ENCODE results near the gene ADCYAP1R1. TPM values are rescaled to one million over a fixed set of nuclear protein-coding genes. Genes with fewer than 3 reads are reported as not detected.

Gene ADCYAP1R1
- total RNA-seq, 2 donors from 2014 or later: 0.31 to 1.5 TPM

GRCh38 chr7:31029251-31030042, 22.7 kb upstream of the ADCYAP1R1 start:
- ATAC-seq: no peak
- intact Hi-C loops (cut with DNase I, micrococcal nuclease): no loop called here
- no peak for DNase-seq

DNA sequence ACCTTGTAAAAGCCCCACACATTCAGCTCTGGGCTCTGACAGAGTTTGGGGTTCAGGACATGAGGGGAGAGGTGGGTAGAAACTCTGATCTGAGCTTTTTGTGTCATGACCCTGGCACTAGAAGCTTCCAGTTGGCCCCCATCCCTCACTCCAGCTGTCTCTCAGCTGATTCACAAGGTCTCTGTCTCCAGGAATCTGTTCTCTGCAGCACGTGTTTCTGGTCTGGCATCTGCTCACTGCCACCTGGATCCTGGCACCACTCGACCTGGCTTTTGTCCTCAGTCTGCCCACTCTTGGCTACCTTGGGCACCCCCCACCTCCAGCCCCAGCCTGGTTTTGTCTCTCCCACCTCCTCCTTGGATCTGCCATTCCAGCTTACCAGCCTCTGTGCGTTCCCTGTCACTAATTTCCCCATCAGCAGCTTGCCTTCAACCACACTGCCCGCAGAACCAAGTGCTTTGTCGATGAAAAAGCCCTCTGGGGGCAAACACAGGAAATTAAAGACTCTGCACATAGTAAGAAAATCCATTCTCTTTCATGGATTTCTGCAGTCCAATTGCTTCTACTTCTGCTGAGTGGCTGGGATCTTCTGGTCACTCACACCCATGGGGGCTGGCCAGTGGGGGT, 18.3 kb upstream of the ADCYAP1R1 start:
- intact Hi-C loops (cut with DNase I, micrococcal nuclease): no loop called here
- ATAC-seq (no peak), DNase-seq (no peak)

DNA sequence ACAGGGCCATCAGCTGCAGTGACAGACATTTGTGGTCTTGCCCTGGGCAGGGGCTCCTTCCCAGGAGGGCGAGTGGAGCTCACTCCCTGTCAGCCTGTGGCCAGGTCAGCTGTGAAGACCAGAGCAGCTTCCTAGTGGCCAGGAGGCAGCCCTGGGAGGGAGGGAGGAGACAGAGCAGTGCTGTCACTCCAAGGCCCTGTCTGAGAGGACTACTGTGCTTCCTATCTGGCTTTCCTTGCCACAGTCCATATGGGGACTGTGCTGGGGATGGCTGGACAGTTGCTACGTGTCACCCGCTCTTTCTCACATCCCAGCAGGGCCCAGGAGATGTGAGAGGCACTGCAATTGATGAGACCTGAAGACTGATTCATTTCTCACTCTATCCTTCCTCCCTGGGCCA, 15.2 kb upstream of the ADCYAP1R1 start:
- intact Hi-C loops (cut with DNase I, micrococcal nuclease): no loop called here
- ATAC-seq: no peak
- no peak for DNase-seq

- intact Hi-C loops (cut with DNase I, micrococcal nuclease): no loop called here
- ATAC-seq (no peak), DNase-seq (no peak)
Measured at GRCh38 chr7:31043051-31043471, 9.0 kb upstream of the ADCYAP1R1 start.

- ATAC-seq: no peak
- DNase-seq: no peak
- intact Hi-C loops (cut with DNase I, micrococcal nuclease): no loop called here
Measured at GRCh38 chr7:31044529-31044928, 7.6 kb upstream of the ADCYAP1R1 start.

DNA sequence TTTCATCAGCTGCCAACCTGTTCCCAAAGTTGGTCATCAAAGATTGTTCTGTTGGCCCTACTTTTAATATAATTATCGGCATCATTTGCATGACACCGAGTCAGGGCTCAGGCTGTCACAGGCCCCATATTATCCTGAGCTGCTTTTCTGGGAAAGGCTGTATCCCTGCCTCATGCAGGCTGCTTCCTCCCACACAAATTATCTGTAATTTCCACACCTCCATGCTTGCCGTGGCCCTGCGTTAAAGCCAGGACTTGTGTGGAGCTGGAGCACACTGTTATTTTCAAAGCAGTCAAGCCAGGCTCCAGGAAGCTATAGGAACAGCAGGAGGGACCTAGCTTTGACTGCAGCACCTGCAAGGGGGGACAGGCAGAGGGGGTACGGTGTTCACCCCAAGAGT, 5.4 kb upstream of the ADCYAP1R1 start:
- ATAC-seq: no peak
- DNase-seq: no peak
- intact Hi-C loops (cut with DNase I, micrococcal nuclease): no loop called here

DNA sequence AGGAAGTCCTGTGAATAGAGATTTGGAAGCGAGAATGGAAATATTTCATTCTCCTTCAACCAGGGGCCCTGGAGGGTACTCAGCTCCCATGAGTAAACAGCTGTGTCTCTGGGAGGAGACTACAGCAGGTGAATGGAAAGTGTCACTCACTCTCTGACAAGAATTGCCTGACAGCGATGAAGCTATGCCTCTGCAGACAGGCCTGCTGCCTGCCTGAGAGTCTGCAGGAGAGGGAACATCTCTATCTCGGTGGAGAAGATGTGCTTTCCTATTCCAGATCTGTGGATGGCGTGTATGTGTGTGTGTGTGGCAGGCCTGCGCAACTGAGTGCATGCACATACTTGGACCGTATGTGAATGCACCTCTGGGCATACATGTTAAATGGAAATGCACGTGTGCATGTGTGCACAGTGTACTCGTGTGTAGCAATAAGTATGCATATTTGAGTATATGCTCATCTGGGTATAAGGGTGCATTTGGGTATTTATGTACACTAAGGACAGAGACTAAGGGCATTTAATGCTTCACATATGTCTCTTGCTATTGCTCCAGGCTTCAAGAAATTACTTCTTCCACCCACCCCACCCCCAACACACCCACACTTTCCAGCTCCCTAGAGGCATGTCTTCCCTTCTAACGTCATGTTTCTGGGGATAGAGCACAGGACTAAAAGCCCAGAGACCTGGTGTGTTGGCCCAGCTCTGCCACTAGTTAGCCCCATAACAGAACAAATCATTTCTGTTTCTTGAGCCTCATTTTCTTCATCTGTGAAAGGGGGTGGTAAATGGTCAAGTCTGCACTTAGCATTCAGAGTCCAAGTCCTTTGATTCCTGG, 4.6 kb upstream of the ADCYAP1R1 start:
- intact Hi-C loops (cut with DNase I, micrococcal nuclease): no loop called here
- ATAC-seq (no peak), DNase-seq (no peak)

DNA sequence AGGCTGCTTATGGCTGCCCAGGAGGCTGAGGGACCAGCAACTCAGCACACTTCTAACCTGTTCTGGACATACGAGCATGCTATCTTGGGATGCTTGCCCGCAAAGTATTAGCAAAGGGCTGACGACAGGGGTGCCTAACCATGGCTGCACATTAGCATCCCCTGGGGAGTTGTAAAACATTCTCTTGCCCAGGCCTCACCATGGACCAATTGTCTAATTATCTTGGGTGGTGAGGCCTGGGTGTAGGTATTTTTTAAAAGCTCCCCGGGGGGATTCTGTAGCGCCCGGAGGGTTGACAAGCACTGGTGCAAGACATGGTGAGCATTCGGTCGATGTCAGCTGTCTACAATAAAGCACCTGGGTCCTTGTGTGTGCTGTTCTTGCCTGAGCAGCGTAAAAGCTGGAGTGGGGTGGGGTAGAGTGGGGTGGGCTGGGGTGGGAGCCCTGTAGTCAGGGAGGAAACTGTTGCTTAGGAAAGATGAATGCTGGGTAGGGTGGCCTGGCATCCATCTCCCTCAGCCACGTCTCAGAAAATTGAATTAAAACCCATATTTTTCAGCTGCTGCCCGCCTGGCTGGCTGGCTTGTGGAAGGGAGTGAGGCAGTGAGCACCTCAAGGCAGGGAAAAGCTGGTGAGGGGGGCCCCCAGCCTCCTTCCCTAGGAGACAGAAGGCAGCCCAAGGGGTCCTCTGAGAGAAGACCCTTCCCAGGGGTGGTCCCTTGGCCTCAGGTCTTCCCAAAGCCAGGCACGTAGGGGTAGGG, 2.9 kb upstream of the ADCYAP1R1 start:
- ATAC-seq (no peak), DNase-seq (no peak)
- intact Hi-C loops (cut with DNase I, micrococcal nuclease): no loop called here

DNA sequence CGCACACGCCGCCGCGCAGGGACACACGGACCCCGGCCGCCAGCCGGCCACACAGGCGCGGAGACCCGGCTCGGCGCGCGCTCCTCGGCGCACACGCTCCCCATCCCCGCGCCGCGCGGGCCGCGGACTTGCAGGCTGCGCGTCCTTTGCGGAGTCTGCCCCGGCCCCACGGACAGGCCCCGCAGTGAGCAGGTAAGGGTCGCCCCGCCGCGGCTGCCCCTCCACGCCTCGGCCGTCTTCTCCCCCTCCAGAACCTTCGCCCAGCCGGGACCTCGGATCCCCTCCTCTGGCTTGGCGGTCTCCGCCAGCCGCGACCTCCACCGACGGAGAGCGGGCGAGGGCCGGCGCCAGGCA, 356 bp downstream of the ADCYAP1R1 start:
- DNase-seq (no peak), ATAC-seq (no peak)
- intact Hi-C loops (cut with DNase I, micrococcal nuclease): no loop called here

DNA sequence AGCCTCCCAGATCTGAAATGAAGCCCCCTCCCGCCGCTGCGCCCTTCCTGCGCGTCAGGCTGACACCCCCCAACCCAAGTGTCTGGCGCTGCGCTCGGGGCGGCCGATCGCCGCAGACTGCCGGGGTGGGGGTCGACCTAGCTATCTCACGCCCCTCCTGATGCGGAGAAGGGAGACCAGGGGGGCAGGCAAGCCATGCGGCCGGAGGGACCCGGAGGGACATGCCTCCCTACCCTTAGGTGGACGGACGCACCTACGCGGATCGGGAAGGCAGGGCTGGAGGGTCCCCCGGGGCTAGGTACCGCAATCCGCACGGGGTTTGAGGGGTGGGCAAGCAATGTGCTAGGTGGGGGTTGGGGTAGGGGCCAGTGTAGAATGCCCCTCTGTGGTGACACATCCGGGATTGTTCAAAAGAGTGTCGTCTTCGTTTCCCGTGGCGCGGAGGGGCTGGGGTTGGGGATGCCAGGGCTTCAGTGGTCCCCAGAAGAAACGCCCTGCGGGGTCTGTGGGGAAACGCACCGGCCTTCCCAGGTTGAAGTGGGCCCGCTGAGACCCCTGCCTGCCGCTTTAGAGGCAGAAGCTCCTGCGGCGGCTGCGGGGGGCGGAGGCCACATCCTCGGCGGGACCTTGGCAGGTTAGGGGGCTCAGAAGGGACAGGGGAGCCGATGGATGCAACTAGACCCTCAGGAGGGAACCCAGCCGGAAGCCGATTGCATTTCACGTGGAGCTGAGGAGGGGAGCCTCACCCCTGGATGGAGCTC, 913 bp downstream of the ADCYAP1R1 start:
- intact Hi-C loops (cut with DNase I, micrococcal nuclease): no loop called here
- ATAC-seq (no peak), DNase-seq (no peak)

DNA sequence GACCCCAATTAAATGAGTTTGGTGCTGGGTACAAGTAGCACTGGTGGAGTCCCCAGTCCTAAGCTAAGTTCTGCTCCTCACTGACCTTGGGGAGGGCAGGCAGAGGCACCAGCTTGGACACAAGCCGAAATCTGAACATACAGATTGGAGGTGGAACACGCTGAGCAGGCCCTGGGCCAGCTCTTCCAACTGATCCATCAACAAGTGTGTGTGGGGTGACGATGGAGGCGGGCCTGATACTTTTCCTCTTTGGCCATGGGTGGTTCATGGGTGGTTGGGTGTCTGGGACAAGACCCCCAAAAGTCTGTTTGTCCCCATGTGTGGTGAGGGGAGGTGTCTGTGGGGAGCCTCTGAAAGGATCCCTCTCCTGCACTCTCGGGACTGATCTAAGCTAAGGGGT, 1.9 kb downstream of the ADCYAP1R1 start:
- DNase-seq (no peak), ATAC-seq (no peak)
- intact Hi-C loops (cut with DNase I, micrococcal nuclease): no loop called here

DNA sequence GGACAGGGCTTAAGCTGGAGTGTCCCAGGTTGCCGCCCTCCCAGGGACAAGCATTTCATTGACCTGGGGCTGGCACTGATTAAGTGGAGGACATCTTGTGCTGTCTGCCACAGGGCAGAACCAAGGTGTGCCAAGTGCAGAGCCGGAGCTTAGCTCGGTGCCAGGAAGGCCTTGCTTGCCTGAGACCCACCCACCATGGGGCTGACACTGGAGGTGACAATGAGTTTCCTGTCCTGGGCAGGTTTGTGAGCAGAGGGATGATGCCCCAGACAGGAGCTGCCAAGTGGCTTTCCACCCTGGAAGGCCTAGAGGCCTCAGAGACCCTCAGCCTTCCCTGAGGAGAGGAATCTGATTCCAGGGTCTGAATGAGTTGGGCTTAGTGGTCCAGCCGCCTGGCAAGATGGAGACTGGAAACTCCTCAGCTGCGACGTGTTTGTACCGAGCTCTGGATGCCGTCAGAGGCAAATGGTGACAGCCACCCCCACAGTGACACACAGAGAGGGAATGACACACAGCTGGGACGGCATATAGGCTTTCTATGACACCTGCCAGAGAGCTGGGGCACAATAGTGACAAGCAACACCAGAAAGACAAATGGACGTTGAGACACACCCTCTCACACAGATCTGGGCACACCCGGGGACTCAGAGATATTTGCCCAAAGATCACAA, 2.6 kb downstream of the ADCYAP1R1 start:
- intact Hi-C loops (cut with DNase I, micrococcal nuclease): no loop called here
- no peak for ATAC-seq

DNA sequence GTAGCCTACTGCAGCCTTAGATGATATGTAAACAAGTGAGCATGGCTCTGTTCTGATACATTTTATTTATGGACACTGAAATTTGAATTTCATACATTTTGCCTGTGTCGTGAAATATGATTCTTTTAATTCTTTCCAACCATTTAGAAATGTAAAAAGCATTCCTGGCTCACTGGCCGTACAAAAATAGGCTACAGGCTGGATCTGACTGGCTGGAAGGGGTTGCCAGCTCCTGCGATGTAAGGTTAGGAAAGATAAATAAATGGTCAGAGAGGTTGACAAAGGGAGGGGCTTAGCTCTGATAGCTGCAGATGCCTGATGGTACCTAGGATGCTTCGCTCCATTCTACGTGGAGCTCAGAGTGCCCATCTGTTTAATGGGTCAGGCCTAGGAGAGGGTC, 3.4 kb downstream of the ADCYAP1R1 start:
- no peak for DNase-seq
- intact Hi-C loops (cut with DNase I, micrococcal nuclease): no loop called here
- ATAC-seq: no peak

More for the DNA sequence above, 2.6 kb downstream of the ADCYAP1R1 start:
- DNase-seq: no peak

DNA sequence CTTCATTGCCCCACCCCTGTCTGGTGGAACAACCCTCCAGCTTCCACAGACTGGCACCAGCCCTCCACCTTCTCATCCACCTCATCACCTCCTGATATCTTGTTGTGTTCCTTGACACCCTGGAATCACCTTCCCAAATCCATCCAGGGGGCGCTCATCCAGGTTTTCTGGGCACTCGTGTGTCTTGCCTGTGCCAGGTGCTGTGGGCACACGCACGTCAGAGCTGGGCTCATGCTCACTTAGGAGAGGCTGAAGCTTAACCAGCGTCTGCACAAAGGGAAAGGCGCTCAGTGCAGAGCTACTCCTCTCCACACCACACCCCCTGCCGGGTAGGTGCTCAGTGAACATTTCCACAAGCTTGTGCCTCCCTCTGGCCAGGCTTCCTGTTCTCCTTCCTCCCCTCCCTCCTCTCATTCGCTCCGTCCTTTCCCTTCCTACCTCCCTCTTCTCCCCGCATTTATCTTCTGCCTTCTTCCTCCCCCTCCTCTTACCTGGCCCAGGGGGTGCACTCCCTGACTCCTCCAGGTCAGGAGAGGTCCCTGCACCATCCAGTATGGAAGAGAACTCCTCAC, 4.8 kb downstream of the ADCYAP1R1 start:
- intact Hi-C loops (cut with DNase I, micrococcal nuclease): no loop called here
- no peak for DNase-seq
- no peak for ATAC-seq

DNA sequence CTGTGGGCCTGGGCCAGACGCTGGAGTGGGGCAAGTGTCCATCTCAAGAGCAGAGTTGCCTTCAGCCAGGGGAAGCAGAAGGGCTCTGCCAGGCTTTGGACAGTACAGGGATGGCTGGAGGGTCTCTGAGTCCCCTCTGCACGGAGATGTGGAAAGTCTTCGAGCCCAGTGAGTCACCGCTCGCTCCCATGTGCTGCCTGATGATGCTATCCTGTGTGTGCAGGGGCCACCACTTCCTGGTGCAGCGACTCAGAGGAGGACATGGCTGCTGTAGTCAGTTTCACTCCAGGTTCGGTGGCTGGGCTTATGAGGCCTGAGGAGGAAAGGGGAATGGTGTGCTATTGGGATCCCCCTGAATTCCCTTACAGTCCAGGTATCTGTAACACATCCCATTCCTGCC, 6.0 kb downstream of the ADCYAP1R1 start:
- no peak for DNase-seq
- no peak for ATAC-seq
- intact Hi-C loops (cut with DNase I, micrococcal nuclease): no loop called here

DNA sequence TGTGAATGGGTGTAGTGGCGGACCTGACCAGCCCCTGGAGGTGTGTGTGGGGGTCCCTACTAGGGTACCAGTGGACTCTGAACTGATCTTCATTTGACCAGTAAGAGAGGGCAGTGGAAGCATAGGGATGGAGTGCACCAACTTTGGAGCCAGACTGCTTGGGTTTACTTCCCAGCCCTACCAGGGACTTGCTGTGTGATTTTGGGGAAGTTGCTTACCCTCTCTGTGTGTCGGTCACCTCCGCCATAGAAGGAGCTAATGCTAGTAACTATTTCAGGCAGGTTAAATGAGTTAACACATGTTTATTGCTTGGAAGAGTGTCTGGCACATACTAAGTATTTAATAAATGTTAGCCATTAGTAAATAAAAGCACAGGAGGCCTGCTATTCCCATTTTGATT, 6.6 kb downstream of the ADCYAP1R1 start:
- no peak for DNase-seq
- ATAC-seq: no peak
- intact Hi-C loops (cut with DNase I, micrococcal nuclease): no loop called here

GRCh38 chr7:31059551-31059950, 7.4 kb downstream of the ADCYAP1R1 start:
- DNase-seq (no peak), ATAC-seq (no peak)
- intact Hi-C loops (cut with DNase I, micrococcal nuclease): no loop called here

DNA sequence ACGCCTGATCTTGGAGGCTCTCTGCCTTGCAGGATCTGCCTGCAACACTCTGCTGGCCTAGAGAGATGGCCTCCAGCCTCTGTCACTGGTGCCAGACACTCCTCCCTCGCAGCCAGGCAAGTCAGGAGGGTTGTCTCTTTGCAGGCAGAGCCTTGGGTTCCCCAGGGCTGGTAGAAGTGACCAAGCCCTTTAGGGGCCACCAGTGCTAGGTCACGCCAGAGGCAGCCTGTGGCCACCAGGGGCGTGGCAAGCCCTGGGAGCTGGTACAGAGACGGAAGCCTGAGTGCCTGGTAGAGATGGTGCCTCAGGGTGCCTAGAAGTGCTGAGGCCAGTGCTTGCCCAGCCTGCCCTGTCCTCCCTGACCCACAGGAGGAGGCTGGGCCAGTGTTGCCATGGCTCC, 9.1 kb downstream of the ADCYAP1R1 start:
- ATAC-seq (no peak), DNase-seq (no peak)
- intact Hi-C loops (cut with DNase I, micrococcal nuclease): no loop called here
